GM12878 (cell line): Measurements from ENCODE around the gene LENG9. TPM values are rescaled to one million over a fixed set of nuclear protein-coding genes. Genes with fewer than 3 reads are reported as not detected.

Experiments
- CBX5 ChIP-seq: sonication (generic); IDR thresholded peaks from 2 replicates; pipeline ENCODE4 v1.6.1; 2016; ENCODE audit warnings: low read depth, moderate library complexity, mild to moderate bottlenecking, inconsistent platforms
- CREB1 ChIP-seq: IDR thresholded peaks from 2 replicates; pipeline ENCODE4 v1.6.1; 2012; ENCODE audit warnings: low read depth, mild to moderate bottlenecking, inconsistent platforms
- CREM ChIP-seq: IDR thresholded peaks from 2 replicates; pipeline ENCODE4 v1.6.1; 2014; ENCODE audit warnings: antibody characterized with exemption, low read depth
- EGR1 ChIP-seq, 2 experiments: IDR thresholded peaks; 1 replicate in 1 of 2; 2 replicates in 1 of 2; pipeline ENCODE4 v1.6.1; 2011 to 2012; ENCODE audit warnings: low read depth in 2 of 2, low read length in 2 of 2, borderline replicate concordance in 1 of 2, mild to moderate bottlenecking in 1 of 2, moderate library complexity in 1 of 2
- GATAD2B ChIP-seq: fragments of 450-650 bp; conservative IDR thresholded peaks from 2 replicates; pipeline ENCODE4 v1.6.1; 2017; ENCODE audit warnings: low read depth, mild to moderate bottlenecking, moderate library complexity
- HDGF ChIP-seq: fragments of 450-650 bp; IDR thresholded peaks from 2 replicates; pipeline ENCODE4 v1.6.1; 2016; ENCODE audit warnings: antibody characterized with exemption
- KLF5 ChIP-seq: fragments of 450-650 bp; IDR thresholded peaks from 2 replicates; pipeline ENCODE4 v1.6.1; 2014; ENCODE audit warnings: mild to moderate bottlenecking; ENCODE audit not compliant: partially characterized antibody
- POU2F2 ChIP-seq: IDR thresholded peaks from 3 replicates; pipeline ENCODE4 v1.6.1; 2011; ENCODE audit warnings: low read depth, mild to moderate bottlenecking, low read length, borderline replicate concordance
- ZNF274 ChIP-seq: IDR thresholded peaks from one replicate; pipeline ENCODE4 v1.8.0; 2011; ENCODE audit not compliant: insufficient read length, insufficient read depth
- polyA plus RNA-seq, 11 experiments: library from polyadenylated mRNA; depleted of rRNA in 4 of 11; unstranded in 6 of 11; stranded (reverse) in 5 of 11; fragments of >200 nt; fragmentation: Nextera tagmentation in 4 of 11; fragmentation: Illumina TruSeq in 1 of 11; extraction: Ambion mirVana in 4 of 11; extraction: Trizol in 1 of 11; gene quantifications; 1 replicate in 1 of 11; 2 replicates in 10 of 11; pipeline versions ENCODE4 v1.2.1 to v1.2.3, GENCODE V29; 2011 to 2016; ENCODE audit warnings: inconsistent platforms in 2 of 11, missing spikeins in 2 of 11, low read depth in 1 of 11
- total RNA-seq, 4 experiments: library from RNA; depleted of rRNA in 3 of 4; stranded (reverse); fragments of >200 nt in 3 of 4; fragmentation: Illumina TruSeq in 1 of 4; extraction: Trizol in 1 of 4; gene quantifications; 2 replicates each; pipeline versions ENCODE4 v1.2.1 to v1.2.3, GENCODE V29; 2013 to 2021
- TF ChIP-seq, protein P1 (sequence below): fragments of 450-650 bp; IDR thresholded peaks from 2 replicates; pipeline ENCODE4 v1.6.1; 2018; ENCODE audit warnings: borderline replicate concordance, mild to moderate bottlenecking; ENCODE audit not compliant: partially characterized antibody
- TF ChIP-seq, protein P2 (sequence below): fragments of 450-650 bp; conservative IDR thresholded peaks from 2 replicates; pipeline ENCODE4 v1.6.1; 2017; ENCODE audit warnings: mild to moderate bottlenecking, moderate library complexity
- TF ChIP-seq, protein P3 (sequence below): fragments of 450-650 bp; IDR thresholded peaks from 2 replicates; pipeline ENCODE4 v1.6.1; 2017; ENCODE audit warnings: mild to moderate bottlenecking, moderate library complexity

Gene LENG9
- total and polyA plus RNA-seq, 10 of the 15 experiments (the other 5 are each of a cell fraction or from before 2014, with no cell fraction given) = 0.09 to 2.9 (median 0.76) TPM; not detected in 1

DNA sequence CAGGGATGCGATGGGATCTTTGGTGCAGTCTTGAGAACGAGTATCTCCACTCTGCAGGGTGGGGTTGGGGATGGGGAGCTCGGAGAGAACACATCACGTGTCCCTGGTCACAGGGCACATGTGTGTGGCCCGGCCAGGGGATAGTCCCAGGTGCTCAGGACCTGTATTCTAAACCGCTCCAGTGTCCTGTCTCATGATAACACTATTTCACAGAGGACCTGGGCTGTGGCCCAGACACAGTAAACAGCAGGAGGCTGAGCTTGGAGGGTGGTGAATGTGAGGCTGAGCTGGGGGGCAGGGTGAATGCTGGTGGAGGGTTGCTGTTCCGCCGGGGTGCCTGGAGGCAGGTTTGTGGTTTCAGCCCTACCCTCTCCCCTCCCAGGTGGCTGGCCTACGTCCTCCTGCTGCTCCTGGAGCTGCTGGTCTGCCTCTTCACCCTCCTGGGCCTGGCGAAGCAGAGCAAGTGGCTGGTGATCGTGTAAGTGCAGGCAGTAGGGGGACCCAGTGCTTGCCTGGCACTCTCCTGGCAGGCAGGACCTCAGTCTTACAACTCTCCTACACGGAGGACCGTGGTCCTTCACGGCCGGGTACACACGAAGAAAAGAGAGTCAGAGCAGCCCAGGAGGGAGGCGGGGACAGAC is 37.2 kb downstream of the LENG9 start (continued):
- TF ChIP-seq, protein P1, sequence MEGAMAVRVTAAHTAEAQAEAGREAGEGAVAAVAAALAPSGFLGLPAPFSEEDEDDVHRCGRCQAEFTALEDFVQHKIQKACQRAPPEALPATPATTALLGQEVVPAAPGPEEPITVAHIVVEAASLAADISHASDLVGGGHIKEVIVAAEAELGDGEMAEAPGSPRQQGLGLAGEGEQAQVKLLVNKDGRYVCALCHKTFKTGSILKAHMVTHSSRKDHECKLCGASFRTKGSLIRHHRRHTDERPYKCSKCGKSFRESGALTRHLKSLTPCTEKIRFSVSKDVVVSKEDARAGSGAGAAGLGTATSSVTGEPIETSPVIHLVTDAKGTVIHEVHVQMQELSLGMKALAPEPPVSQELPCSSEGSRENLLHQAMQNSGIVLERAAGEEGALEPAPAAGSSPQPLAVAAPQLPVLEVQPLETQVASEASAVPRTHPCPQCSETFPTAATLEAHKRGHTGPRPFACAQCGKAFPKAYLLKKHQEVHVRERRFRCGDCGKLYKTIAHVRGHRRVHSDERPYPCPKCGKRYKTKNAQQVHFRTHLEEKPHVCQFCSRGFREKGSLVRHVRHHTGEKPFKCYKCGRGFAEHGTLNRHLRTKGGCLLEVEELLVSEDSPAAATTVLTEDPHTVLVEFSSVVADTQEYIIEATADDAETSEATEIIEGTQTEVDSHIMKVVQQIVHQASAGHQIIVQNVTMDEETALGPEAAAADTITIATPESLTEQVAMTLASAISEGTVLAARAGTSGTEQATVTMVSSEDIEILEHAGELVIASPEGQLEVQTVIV = no peak
- TF ChIP-seq EGR1 (IDR thresholded peaks at IDR 0.05; ENCODE audit: borderline replicate concordance in 1 of 2, low read depth in 2 of 2, low read length in 2 of 2) (no peak), CBX5 (no peak), ZNF274 (no peak), HDGF (no peak), CREB1 (no peak), GATAD2B (no peak), KLF5 (no peak), POU2F2 (no peak), CREM (no peak)
- TF ChIP-seq, protein P2, sequence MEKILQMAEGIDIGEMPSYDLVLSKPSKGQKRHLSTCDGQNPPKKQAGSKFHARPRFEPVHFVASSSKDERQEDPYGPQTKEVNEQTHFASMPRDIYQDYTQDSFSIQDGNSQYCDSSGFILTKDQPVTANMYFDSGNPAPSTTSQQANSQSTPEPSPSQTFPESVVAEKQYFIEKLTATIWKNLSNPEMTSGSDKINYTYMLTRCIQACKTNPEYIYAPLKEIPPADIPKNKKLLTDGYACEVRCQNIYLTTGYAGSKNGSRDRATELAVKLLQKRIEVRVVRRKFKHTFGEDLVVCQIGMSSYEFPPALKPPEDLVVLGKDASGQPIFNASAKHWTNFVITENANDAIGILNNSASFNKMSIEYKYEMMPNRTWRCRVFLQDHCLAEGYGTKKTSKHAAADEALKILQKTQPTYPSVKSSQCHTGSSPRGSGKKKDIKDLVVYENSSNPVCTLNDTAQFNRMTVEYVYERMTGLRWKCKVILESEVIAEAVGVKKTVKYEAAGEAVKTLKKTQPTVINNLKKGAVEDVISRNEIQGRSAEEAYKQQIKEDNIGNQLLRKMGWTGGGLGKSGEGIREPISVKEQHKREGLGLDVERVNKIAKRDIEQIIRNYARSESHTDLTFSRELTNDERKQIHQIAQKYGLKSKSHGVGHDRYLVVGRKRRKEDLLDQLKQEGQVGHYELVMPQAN = no peak
- TF ChIP-seq, protein P3, sequence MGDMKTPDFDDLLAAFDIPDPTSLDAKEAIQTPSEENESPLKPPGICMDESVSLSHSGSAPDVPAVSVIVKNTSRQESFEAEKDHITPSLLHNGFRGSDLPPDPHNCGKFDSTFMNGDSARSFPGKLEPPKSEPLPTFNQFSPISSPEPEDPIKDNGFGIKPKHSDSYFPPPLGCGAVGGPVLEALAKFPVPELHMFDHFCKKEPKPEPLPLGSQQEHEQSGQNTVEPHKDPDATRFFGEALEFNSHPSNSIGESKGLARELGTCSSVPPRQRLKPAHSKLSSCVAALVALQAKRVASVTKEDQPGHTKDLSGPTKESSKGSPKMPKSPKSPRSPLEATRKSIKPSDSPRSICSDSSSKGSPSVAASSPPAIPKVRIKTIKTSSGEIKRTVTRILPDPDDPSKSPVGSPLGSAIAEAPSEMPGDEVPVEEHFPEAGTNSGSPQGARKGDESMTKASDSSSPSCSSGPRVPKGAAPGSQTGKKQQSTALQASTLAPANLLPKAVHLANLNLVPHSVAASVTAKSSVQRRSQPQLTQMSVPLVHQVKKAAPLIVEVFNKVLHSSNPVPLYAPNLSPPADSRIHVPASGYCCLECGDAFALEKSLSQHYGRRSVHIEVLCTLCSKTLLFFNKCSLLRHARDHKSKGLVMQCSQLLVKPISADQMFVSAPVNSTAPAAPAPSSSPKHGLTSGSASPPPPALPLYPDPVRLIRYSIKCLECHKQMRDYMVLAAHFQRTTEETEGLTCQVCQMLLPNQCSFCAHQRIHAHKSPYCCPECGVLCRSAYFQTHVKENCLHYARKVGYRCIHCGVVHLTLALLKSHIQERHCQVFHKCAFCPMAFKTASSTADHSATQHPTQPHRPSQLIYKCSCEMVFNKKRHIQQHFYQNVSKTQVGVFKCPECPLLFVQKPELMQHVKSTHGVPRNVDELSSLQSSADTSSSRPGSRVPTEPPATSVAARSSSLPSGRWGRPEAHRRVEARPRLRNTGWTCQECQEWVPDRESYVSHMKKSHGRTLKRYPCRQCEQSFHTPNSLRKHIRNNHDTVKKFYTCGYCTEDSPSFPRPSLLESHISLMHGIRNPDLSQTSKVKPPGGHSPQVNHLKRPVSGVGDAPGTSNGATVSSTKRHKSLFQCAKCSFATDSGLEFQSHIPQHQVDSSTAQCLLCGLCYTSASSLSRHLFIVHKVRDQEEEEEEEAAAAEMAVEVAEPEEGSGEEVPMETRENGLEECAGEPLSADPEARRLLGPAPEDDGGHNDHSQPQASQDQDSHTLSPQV = no peak
